ENCODE data around the gene ENO1.
"Not testable (repeated sequence)": the region's sequence is repeated elsewhere in the genome, so short reads cannot be mapped to it uniquely, and the experiment has no call there.

Gene ENO1

GRCh38 chr1:8892026-8892425 lies 13.5 kb upstream of the ENO1 start:
- no peak for DNase-seq

DNA sequence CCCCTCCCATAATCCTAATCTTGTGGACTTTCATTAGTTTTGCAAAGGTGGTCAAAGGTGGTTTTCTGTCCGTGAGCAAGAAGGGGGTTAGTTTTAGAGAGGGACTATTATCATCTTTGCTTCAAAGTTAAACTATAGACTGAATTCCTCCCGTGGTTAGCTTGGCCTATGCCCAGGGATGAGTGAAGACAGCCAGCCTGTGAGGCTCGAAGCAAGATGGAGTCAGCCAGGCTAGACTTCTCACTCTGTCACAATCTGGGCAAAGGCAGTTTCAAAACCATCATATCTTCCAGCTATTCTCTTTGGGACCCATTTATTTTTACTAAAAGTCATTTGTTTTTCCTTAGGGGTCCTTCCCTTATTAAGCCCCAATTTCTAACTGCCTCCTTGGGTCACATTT lies 12.9 kb upstream of the ENO1 start:
- DNase-seq, result no peak

GRCh38 chr1:8889925-8890785 lies 11.7 kb upstream of the ENO1 start:
- no peak for DNase-seq

- no peak for DNase-seq
These were observed 10.8 kb upstream of the ENO1 start for GRCh38 chr1:8889103-8889846.

DNA sequence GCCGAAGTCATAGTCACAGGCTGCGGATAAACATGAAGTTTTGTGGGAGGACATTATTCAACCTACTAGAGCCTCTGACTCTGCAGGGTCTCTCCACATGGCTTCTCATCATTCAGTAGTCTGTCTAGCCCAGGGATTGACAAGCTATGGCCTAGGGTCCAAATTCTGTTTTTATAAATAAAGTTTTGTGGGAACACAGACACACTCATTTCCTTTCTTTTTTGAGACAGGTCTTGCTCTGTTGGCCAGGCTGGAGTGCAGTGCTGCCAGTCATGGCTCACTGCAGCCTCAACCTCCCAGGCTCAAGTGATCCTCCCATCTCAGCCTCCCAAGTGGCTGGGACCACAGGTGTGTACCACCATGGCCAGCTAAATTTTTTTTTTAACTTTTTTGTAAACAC lies 8.1 kb upstream of the ENO1 start:
- DNase-seq, result no peak

- DNase-seq, result not testable (repeated sequence)
These were observed 7.6 kb upstream of the ENO1 start for GRCh38 chr1:8886031-8886524.

GRCh38 chr1:8884105-8884504 lies 5.6 kb upstream of the ENO1 start:
- not testable (repeated sequence) for DNase-seq

DNA sequence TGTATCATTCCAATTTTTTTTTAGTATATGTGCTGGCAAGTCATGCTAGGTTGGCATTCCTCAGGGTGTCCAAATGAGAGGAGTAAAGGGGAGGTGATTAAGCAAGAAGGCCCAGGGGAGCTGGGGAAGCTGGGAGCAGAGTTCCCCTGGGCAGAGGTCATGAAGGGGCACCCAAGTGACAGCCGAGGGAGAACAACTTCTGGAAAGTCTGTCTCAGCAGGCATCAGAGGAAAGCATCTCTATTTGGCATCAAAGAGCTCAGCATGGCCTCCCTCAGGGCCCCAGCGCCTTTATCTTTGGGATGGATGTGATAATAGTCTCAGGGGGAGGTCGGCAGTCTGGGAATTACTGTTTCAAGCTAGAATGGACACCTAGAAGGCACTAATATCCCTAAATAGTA lies 5.0 kb upstream of the ENO1 start:
- DNase-seq, result no peak

DNA sequence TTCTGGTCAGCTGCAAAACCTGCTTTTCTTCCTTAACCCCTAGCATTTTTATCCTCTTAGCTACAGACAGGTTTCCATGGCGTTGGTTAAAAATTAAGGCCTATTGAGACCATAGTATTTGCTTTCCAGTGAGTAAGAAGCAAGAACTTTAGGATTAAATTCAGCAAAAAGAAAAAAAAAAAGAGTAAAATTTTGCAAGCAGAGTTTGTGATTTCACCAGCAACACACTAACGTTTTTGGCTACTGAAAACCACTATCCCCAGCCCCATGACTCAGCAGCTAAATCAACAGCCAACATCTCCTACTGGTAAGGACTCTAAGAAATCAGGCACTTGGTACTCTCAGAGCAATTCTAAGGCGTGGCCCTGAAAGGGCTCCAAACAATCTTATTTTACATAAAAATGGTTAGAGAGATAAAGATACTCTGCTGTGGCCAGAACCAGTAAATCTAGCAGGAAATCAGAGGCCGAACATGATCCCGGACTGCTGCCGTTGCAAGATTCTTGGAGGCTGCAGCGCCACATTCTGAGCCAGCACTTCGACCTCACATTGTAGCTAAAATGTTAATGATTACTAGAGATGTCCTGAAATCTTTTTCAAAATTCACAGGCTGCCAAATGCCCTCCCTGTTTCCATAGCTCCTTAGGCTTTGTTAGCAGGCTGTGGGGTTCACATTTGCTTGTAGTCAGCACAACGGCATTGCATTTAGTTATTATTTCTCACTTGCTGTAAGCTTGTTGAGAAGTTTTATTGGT lies 1.6 kb upstream of the ENO1 start:
- no peak for DNase-seq

GRCh38 chr1:8879464-8879921 lies 1.0 kb upstream of the ENO1 start:
- no peak for DNase-seq

GRCh38 chr1:8878698-8879463 lies 395 bp upstream of the ENO1 start:
- peak; percentile 100 for DNase-seq

- DNase-seq, result no peak
These were observed 2.4 kb downstream of the ENO1 start for GRCh38 chr1:8876087-8876486.

DNA sequence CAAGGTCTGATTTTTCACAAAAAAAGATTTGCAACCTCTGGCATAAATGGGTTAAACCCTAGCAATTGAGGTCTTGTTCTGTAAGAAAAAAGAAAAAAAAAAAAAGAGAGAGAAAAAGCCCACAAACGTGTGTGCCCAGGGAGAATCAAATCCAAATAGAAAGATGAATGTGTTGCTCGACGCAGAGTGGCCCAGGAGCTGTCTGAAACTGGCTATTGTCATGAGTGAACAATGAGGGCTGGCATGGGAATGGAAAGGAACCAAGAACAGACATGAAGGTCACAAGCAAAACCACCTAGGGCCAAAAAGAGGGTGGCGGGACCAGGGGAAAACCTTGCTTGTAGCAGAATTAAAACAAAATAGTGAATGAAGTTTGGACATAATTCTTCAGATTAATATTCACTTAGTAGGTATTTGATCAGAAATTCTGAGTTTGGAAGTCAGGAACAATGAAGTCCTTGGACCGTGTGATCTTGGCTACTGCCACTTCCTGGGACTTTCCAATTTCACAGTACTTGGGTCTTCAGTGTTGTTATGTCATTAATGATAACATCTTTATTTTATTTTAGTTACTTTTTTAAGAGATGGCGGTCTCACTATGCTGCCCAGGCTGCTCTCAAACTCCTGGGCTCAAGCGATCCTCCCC lies 3.1 kb downstream of the ENO1 start:
- DNase-seq, result no peak

DNA sequence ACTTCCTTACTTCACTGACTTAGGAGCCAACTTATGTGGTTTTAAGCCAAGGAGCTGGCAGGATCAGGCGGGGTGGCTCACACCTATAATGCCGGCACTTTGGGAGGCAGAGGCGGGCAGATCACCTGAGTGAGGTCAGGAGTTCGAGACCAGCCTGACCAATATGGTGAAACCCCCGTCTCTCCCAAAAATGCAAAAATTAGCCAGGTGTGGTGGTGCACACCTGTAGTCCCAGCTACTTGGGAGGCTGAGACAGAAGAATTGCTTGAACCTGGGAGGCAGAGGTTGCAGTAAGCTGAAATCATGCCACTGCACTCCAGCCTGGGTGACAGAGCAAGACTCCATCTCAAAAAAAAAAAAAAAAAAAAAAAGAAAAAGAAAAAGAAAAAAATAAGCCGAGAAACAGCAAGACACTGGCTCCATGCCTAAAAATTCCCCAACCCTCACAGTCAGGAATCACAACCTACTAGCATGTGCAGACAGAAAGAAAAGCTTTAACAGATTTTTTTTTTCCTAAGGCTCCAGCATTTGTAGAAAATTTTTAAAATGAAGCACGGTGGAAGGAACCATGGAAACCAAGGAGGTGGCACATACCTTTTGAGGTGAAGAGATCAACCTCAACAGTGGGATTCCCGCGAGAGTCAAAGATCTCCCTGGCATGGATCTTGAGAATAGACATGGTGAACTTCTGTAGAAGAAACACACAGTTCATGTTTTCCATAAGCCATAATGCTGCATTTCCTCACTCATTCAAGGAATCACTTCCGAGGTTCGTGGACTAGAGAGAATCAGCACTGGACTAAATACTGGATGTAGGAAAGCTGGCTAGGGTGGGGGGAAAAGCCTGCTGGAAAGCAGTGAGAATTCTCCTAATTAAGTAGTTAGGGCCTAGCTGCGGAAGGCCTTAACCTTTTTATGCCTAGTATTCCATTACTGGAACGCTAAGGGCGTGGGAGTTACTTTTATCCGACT lies 4.0 kb downstream of the ENO1 start:
- DNase-seq, result no peak

GRCh38 chr1:8873506-8874229 lies 4.8 kb downstream of the ENO1 start:
- peak; percentile 88 for DNase-seq

GRCh38 chr1:8873001-8873400 lies 5.5 kb downstream of the ENO1 start:
- no peak for DNase-seq

GRCh38 chr1:8871965-8872399 lies 6.5 kb downstream of the ENO1 start:
- DNase-seq, result no peak

GRCh38 chr1:8871539-8871935 lies 6.9 kb downstream of the ENO1 start:
- no peak for DNase-seq

DNA sequence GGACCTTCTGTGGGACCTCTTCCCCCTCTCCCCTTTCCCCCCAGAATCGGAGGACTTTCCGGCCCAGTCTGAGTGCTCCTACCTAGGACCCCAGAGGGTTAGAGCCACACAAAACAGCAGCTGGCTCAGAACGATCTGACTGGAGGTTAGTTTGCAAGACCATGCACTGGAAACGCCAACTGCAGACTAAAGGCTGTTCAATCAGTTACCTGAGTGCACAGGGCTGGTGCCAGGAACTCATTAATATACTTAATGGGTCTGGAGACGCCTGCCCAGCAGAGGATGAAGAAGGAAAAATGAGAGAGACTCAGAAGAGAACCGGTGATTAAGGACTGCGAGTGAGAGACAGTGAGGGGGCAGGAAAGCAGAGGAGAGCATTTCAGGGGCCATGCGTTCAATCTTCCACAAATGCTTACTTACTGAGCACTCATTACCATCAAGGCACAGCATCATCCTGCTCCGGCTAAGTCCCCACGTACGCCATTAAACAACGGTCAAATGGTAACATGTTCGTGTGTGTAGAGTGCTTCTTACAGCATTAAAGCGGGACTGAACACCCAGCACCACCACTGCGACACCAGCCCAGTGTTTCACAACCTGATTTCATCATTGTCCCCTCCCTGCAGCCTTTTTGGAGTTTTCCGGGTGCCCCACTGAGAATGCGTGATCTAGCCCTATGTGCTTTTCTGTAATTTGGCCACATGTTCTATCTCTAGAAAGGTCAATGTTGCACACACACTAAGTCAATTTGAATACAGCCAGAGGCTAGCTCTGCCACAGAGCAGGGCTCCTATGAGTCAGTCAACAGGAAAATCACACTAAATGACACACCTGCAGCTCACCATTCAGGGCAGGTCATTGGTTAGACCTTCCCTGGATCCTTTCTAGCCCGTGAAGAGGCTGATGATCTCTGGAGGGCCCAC lies 7.6 kb downstream of the ENO1 start:
- no peak for DNase-seq

Measured in stimulated activated CD8-positive, alpha-beta memory T cell treated with anti-CD3 and anti-CD28 coated beads, Interleukin-4, amount 100 ng/mL, for 48 hours (primary cell).